ENCODE data around the gene MOCS1. TPM values are rescaled to one million over a fixed set of nuclear protein-coding genes. Genes with fewer than 3 reads are reported as not detected.
"Not testable (repeated sequence)": the region's sequence is repeated elsewhere in the genome, so short reads cannot be mapped to it uniquely, and the experiment has no call there.

Gene MOCS1
- 7.8 and 8.3 TPM in 2 replicates for total RNA-seq (2014; rRNA removed; shearing (Covaris generic))

- DNase-seq (ENCODE audit: low spot score), result peak; percentile 54
Measured at GRCh38 chr6:39934131-39934757, at the start of gene MOCS1. MOCS1 (minus strand) TSS chr6:39934462; CDS start chr6:39934417, 45 bp downstream.

GRCh38 chr6:39984051-39984450 is 49.8 kb upstream of the MOCS1 start:
- no peak for DNase-seq (ENCODE audit: low spot score)

- DNase-seq (ENCODE audit: low spot score), result no peak
Measured at GRCh38 chr6:39983193-39983592, 48.9 kb upstream of the MOCS1 start.

- no peak for DNase-seq (ENCODE audit: low spot score)
Measured at GRCh38 chr6:39982720-39983119, 48.5 kb upstream of the MOCS1 start.

- peak; percentile 67 for DNase-seq (ENCODE audit: low spot score)
Measured at GRCh38 chr6:39980839-39981580, 46.7 kb upstream of the MOCS1 start.

GRCh38 chr6:39979461-39980328 is 45.4 kb upstream of the MOCS1 start:
- DNase-seq (ENCODE audit: low spot score), result no peak

GRCh38 chr6:39978240-39978639 is 44.0 kb upstream of the MOCS1 start:
- no peak for DNase-seq (ENCODE audit: low spot score)

GRCh38 chr6:39973661-39974060 is 39.4 kb upstream of the MOCS1 start:
- no peak for DNase-seq (ENCODE audit: low spot score)

GRCh38 chr6:39972717-39973116 is 38.5 kb upstream of the MOCS1 start:
- DNase-seq (ENCODE audit: low spot score), result not testable (repeated sequence)

GRCh38 chr6:39971131-39971530 is 36.9 kb upstream of the MOCS1 start:
- not testable (repeated sequence) for DNase-seq (ENCODE audit: low spot score)

- DNase-seq (ENCODE audit: low spot score), result no peak
Measured at GRCh38 chr6:39965751-39966150, 31.5 kb upstream of the MOCS1 start.

- DNase-seq (ENCODE audit: low spot score), result no peak
Measured at GRCh38 chr6:39964530-39964929, 30.3 kb upstream of the MOCS1 start.

- no peak for DNase-seq (ENCODE audit: low spot score)
Measured at GRCh38 chr6:39964094-39964493, 29.8 kb upstream of the MOCS1 start.

- DNase-seq (ENCODE audit: low spot score), result peak; percentile 55
Measured at GRCh38 chr6:39962831-39963230, 28.6 kb upstream of the MOCS1 start.

GRCh38 chr6:39961178-39961577 is 26.9 kb upstream of the MOCS1 start:
- DNase-seq (ENCODE audit: low spot score), result no peak

GRCh38 chr6:39958947-39959346 is 24.7 kb upstream of the MOCS1 start:
- no peak for DNase-seq (ENCODE audit: low spot score)

- no peak for DNase-seq (ENCODE audit: low spot score)
Measured at GRCh38 chr6:39956936-39957335, 22.7 kb upstream of the MOCS1 start.

- no peak for DNase-seq (ENCODE audit: low spot score)
Measured at GRCh38 chr6:39953076-39953618, 18.9 kb upstream of the MOCS1 start.

- DNase-seq (ENCODE audit: low spot score), result no peak
Measured at GRCh38 chr6:39952167-39952566, 17.9 kb upstream of the MOCS1 start.

GRCh38 chr6:39951716-39952115 is 17.5 kb upstream of the MOCS1 start:
- no peak for DNase-seq (ENCODE audit: low spot score)

GRCh38 chr6:39951191-39951590 is 16.9 kb upstream of the MOCS1 start:
- no peak for DNase-seq (ENCODE audit: low spot score)

- no peak for DNase-seq (ENCODE audit: low spot score)
Measured at GRCh38 chr6:39950125-39950720, 16.0 kb upstream of the MOCS1 start.

All from H4 (cell line).